Non-pigmented ciliary epithelial cell (primary cell): Measurements from ENCODE around the gene PRKG1.
A peak's percentile ranks its signal among the peaks of the same experiment; 100 is the strongest.

Experiments used
- DNase-seq: peaks from one replicate; pipeline ENCODE4 v3.0.0-alpha.2; 2010; ENCODE audit warnings: low read depth

Gene PRKG1

GRCh38 chr10:51815723-51816122, 741.4 kb downstream of the PRKG1 start:
- no peak for DNase-seq

GRCh38 chr10:51821045-51821444, 746.8 kb downstream of the PRKG1 start:
- DNase-seq, result no peak

GRCh38 chr10:51821745-51822144, 747.5 kb downstream of the PRKG1 start:
- no peak for DNase-seq

GRCh38 chr10:51832652-51833383, 758.5 kb downstream of the PRKG1 start:
- peak; percentile 76 for DNase-seq

GRCh38 chr10:51834548-51834947, 760.3 kb downstream of the PRKG1 start:
- no peak for DNase-seq

GRCh38 chr10:51838471-51838870, 764.2 kb downstream of the PRKG1 start:
- no peak for DNase-seq

- DNase-seq, result no peak
These were observed 769.7 kb downstream of the PRKG1 start for GRCh38 chr10:51843966-51844365.

- no peak for DNase-seq
These were observed 772.7 kb downstream of the PRKG1 start for GRCh38 chr10:51846856-51847506.

- no peak for DNase-seq
These were observed 778.0 kb downstream of the PRKG1 start for GRCh38 chr10:51852297-51852696.

GRCh38 chr10:51857305-51857704, 783.0 kb downstream of the PRKG1 start:
- DNase-seq, result no peak

- peak; percentile 13 for DNase-seq
These were observed 786.0 kb downstream of the PRKG1 start for GRCh38 chr10:51860257-51860656.

GRCh38 chr10:51861051-51861450, 786.8 kb downstream of the PRKG1 start:
- DNase-seq, result no peak

- DNase-seq, result no peak
These were observed 787.4 kb downstream of the PRKG1 start for GRCh38 chr10:51861731-51862130.

GRCh38 chr10:51862149-51862548, 787.9 kb downstream of the PRKG1 start:
- no peak for DNase-seq

GRCh38 chr10:51867956-51868355, 793.7 kb downstream of the PRKG1 start:
- DNase-seq, result peak; percentile 78

GRCh38 chr10:51874131-51874530, 799.8 kb downstream of the PRKG1 start:
- DNase-seq, result no peak

- no peak for DNase-seq
These were observed 801.3 kb downstream of the PRKG1 start for GRCh38 chr10:51875610-51876009.

- no peak for DNase-seq
These were observed 802.2 kb downstream of the PRKG1 start for GRCh38 chr10:51876503-51876902.

- DNase-seq, result no peak
These were observed 802.7 kb downstream of the PRKG1 start for GRCh38 chr10:51876979-51877378.

- DNase-seq, result no peak
These were observed 803.3 kb downstream of the PRKG1 start for GRCh38 chr10:51877636-51878035.

GRCh38 chr10:51878695-51879094, 804.4 kb downstream of the PRKG1 start:
- DNase-seq, result no peak

GRCh38 chr10:51879238-51879637, 805.0 kb downstream of the PRKG1 start:
- peak; percentile 94 for DNase-seq

GRCh38 chr10:51881213-51881612, 806.9 kb downstream of the PRKG1 start:
- DNase-seq, result no peak
